Testis (tissue), 3 donors: ENCODE results near the gene CELSR1. TPM values are rescaled to one million over a fixed set of nuclear protein-coding genes. Genes with fewer than 3 reads are reported as not detected.

Experiments
- DNase-seq: peaks from one replicate; pipeline ENCODE4 v3.0.0-alpha.2; 2019
- H3K27ac ChIP-seq, 2 donors: fragments of 200-600 bp; sonication (generic); one replicate each; pipeline ENCODE4 v1.5.1; 2019
- H3K27me3 ChIP-seq: fragments of 200-600 bp; sonication (generic); one replicate; pipeline ENCODE4 v1.5.1; 2019
- H3K36me3 ChIP-seq: fragments of 200-600 bp; sonication (generic); one replicate; pipeline ENCODE4 v1.5.1; 2017; ENCODE audit warnings: low read depth; ENCODE audit errors: missing control alignments
- H3K4me1 ChIP-seq: fragments of 200-600 bp; sonication (generic); one replicate; pipeline ENCODE4 v1.5.1; 2019
- H3K4me3 ChIP-seq, 2 donors: fragments of 200-600 bp; sonication (generic); one replicate each; pipeline ENCODE4 v1.5.1; 2017 to 2019
- H3K9me3 ChIP-seq: fragments of 200-600 bp; sonication (generic); one replicate; pipeline ENCODE4 v1.5.1; 2017
- CTCF ChIP-seq, 3 experiments: fragments of 450-650 bp in 2 of 3; fragments of 200-600 bp in 1 of 3; sonication (generic) in 1 of 3; IDR thresholded peaks; one replicate each; pipeline ENCODE4 v1.5.1; 2016 to 2019; ENCODE audit warnings: antibody characterized with exemption in 3 of 3, mild to moderate bottlenecking in 2 of 3, moderate library complexity in 1 of 3
- POLR2A ChIP-seq: fragments of 450-650 bp; IDR thresholded peaks from one replicate; pipeline ENCODE4 v1.6.1; 2017; ENCODE audit warnings: antibody characterized with exemption, mild to moderate bottlenecking, moderate library complexity
- WGBS, 2 donors: methylation state at CpG; one replicate each; pipeline ENCODE4 v1.1.5; 2018; 5-methylcytosine and 5-hydroxymethylcytosine counted together
- intact Hi-C: fragments of 100-400 bp; cut with DNase I; formaldehyde crosslinking; loops from one replicate; pipeline ENCODE4 v1.15.1; 2023; ENCODE audit warnings: low total_unique reads
- polyA plus RNA-seq: library from polyadenylated mRNA; stranded (reverse); fragments of 350-450 nt; fragmentation: Illumina TruSeq; extraction: RNeasy Lipid Tissue Mini Kit (QIAGEN cat#74804); gene quantifications from one replicate; pipeline ENCODE4 v1.2.3, GENCODE V29; 2014; ENCODE audit warnings: low read depth, low replicate concordance; ENCODE audit not compliant: insufficient read depth
- total RNA-seq, 2 donors: library from RNA; depleted of rRNA; stranded (reverse); fragments of >200 nt; gene quantifications; one replicate each; pipeline ENCODE4 v1.2.3, GENCODE V29; 2016

The CELSR1 gene
- total and polyA plus RNA-seq, 3 donors from 2014 or later: 5.6 to 21.5 (median 13.8) TPM

GRCh38 chr22:46534177-46534776 lies 3.1 kb downstream of the CELSR1 start:
- Histone ChIP-seq H3K27me3 (no peaks in the 10 kb centered on the region), H3K4me1 (peaks cover 8% of the 10 kb centered on the region), H3K27ac (no peak overlapping the region), H3K4me3 (no peak overlapping the region), H3K36me3 (no peaks in the 10 kb centered on the region), H3K9me3 (no peaks in the 10 kb centered on the region)
- no peak for TF ChIP-seq CTCF (IDR thresholded peaks at IDR 0.05)
- TF ChIP-seq POLR2A: no peak
- intact Hi-C loops: no loop called here
- DNase-seq: no peak
- 95 to 98% methylated on average over 27 to 30 of the region's 30 CpGs for WGBS, 2 donors

GRCh38 chr22:46533070-46533833 lies 4.2 kb downstream of the CELSR1 start:
- 90 to 94% methylated on average over 6 to 40 of the region's 41 CpGs for WGBS, 2 donors

GRCh38 chr22:46532416-46532815 lies 5.0 kb downstream of the CELSR1 start:
- Histone ChIP-seq H3K36me3 (no peaks in the 10 kb centered on the region), H3K4me1 (no peaks in the 10 kb centered on the region), H3K9me3 (no peaks in the 10 kb centered on the region), H3K4me3 (no peak overlapping the region), H3K27me3 (no peaks in the 10 kb centered on the region), H3K27ac (no peak overlapping the region)
- 54 to 70% methylated on average over 3 of the region's 3 CpGs for WGBS, 2 donors
- DNase-seq: no peak
- TF ChIP-seq CTCF (IDR thresholded peaks at IDR 0.05) (no peak), POLR2A (no peak)
- intact Hi-C loops: no loop called here

More at GRCh38 chr22:46533070-46533833, 4.2 kb downstream of the CELSR1 start:
- Histone ChIP-seq H3K4me3 (no peak overlapping the region), H3K4me1 (peaks cover under 1% of the 10 kb centered on the region), H3K27ac (no peak overlapping the region), H3K27me3 (no peaks in the 10 kb centered on the region), H3K36me3 (no peaks in the 10 kb centered on the region), H3K9me3 (no peaks in the 10 kb centered on the region)
- DNase-seq: no peak
- intact Hi-C loops: no loop called here
- TF ChIP-seq POLR2A (no peak), CTCF (IDR thresholded peaks at IDR 0.05) (no peak)

- Histone ChIP-seq H3K4me1 (no peaks in the 10 kb centered on the region), H3K27ac (no peak overlapping the region), H3K9me3 (no peaks in the 10 kb centered on the region), H3K27me3 (no peaks in the 10 kb centered on the region), H3K36me3 (no peaks in the 10 kb centered on the region), H3K4me3 (no peak overlapping the region)
- WGBS, 2 donors: 92 to 93% methylated on average over 16 of the region's 16 CpGs
- no peak for DNase-seq
- TF ChIP-seq POLR2A: no peak
- no peak for TF ChIP-seq CTCF (IDR thresholded peaks at IDR 0.05)
- intact Hi-C loops: no loop called here
Observed at GRCh38 chr22:46531581-46532175, 5.7 kb downstream of the CELSR1 start.
